Measurements from ENCODE around the gene ATP8A2. TPM values are rescaled to one million over a fixed set of nuclear protein-coding genes. Genes with fewer than 3 reads are reported as not detected.

Gene ATP8A2
- total and polyA plus RNA-seq, 2 of the 8 experiments (the other 6 are each of a cell fraction or from before 2014, with no cell fraction given): 2.4 to 8.3 TPM

- Histone ChIP-seq H3K27ac (ENCODE audit: low read depth, low read length) (no peak overlapping the region), H2BK120ac (replicated peaks; ENCODE audit: low read depth, low read length) (no peak overlapping the region), H2BK12ac (ENCODE audit: low read depth, low read length) (no peak overlapping the region), H4K91ac (replicated peaks; ENCODE audit: insufficient read length, low read length) (no peak overlapping the region), H3K79me2 (ENCODE audit: control insufficient read depth in 1 of 2, insufficient read depth in 2 of 2, low read length in 2 of 2) (no peaks in the 10 kb centered on the region), H3K14ac (ENCODE audit: insufficient read length) (no peak overlapping the region), H4K5ac (ENCODE audit: insufficient read length, low read depth, low read length) (no peak overlapping the region), H3K23ac (ENCODE audit: insufficient read length) (no peak overlapping the region), H3K9ac (replicated peaks in 1 of 4; ENCODE audit: extremely low read depth in 1 of 4, low read depth in 3 of 4, low read length in 3 of 4) (no peak overlapping the region), H2AK5ac (ENCODE audit: low read depth, low read length) (no peak overlapping the region), H4K20me1 (replicated peaks in 1 of 2; ENCODE audit: control insufficient read depth in 1 of 2, insufficient read depth in 2 of 2, low read length in 2 of 2) (peaks cover 0 to 3% of the 10 kb centered on the region in 2 experiments), H4K8ac (ENCODE audit: extremely low read depth, insufficient read depth, low read length) (no peak overlapping the region), H3K18ac (ENCODE audit: extremely low read depth, low read length) (no peak overlapping the region), H3K23me2 (ENCODE audit: low read depth, low read length) (no peaks in the 10 kb centered on the region), H3K4me3 (ENCODE audit: extremely low read depth in 1 of 4, insufficient read depth in 2 of 4, low read depth in 3 of 4, low read length in 4 of 4) (no peak overlapping the region), H3K27me3 (replicated peaks in 1 of 4; ENCODE audit: control insufficient read depth in 3 of 4, extremely low read depth in 1 of 4, insufficient read depth in 3 of 4, low read length in 3 of 4) (no peaks in the 10 kb centered on the region), H3K79me1 (ENCODE audit: low read depth, low read length) (no peaks in the 10 kb centered on the region), H2BK5ac (ENCODE audit: low read depth, low read length) (no peak overlapping the region), H3K4ac (replicated peaks; ENCODE audit: insufficient read length, low read depth, low read length) (no peak overlapping the region), H3K9me3 (ENCODE audit: insufficient read depth in 2 of 2, low read depth in 1 of 2, low read length in 1 of 2) (no peaks in the 10 kb centered on the region), H3K36me3 (ENCODE audit: control insufficient read depth in 2 of 4, insufficient read depth in 4 of 4, low read length in 3 of 4) (peaks cover 5 to 55% (median 15%) of the 10 kb centered on the region in 4 experiments), H3K4me1 (replicated peaks in 1 of 4; ENCODE audit: control insufficient read depth in 3 of 4, insufficient read depth in 4 of 4, low read length in 3 of 4) (no peaks in the 10 kb centered on the region), H2BK15ac (ENCODE audit: low read length) (no peak overlapping the region), H3K56ac (replicated peaks; ENCODE audit: insufficient read length, low read depth, low read length) (no peak overlapping the region), H2BK20ac (ENCODE audit: low read length) (no peak overlapping the region), H3K4me2 (ENCODE audit: insufficient read depth in 1 of 2, low read depth in 2 of 2, low read length in 2 of 2) (no peak overlapping the region), H2AFZ (ENCODE audit: low read length) (no peak overlapping the region)
- no peak for FAIRE-seq
- CTCF ChIA-PET (ENCODE audit: partially characterized antibody): interaction anchor here (1.6 kb wide), 1 partner anchor 252 kb away, joined by 3 read pairs; no protein-coding TSS in a partner anchor
- no peak for DNase-seq (ENCODE audit: low read depth in 1 of 2, low spot score in 2 of 2)
- WGBS, 2 experiments (ENCODE audit: extremely low coverage in 1 of 2, insufficient coverage in 1 of 2, insufficient read length in 1 of 2, insufficient replicate concordance in 2 of 2, low coverage in 1 of 2, low lambda C conversion rate in 2 of 2, missing lambda C conversion rate in 1 of 2): 98% methylated on average over 3 of the region's 3 CpGs; no CpG with 5 or more reads in 1 of the 2 experiments
- TF ChIP-seq SAP30 (IDR thresholded peaks at IDR 0.05; ENCODE audit: insufficient read depth, insufficient replicate concordance, low read length): no peak
- POLR2A ChIA-PET (ENCODE audit: partially characterized antibody): no interaction called here
These were observed 35.9 kb upstream of the ATP8A2 start for GRCh38 chr13:25335856-25336255.

Measured in H1 (cell line).